A549 (cell line): ENCODE measurements around the gene TYW1B.
"Not testable (repeated sequence)": the region's sequence is repeated elsewhere in the genome, so short reads cannot be mapped to it uniquely, and the experiment has no call there.

Experiments
- CBX8 ChIP-seq: fragments of 200-600 bp; sonication (generic); IDR thresholded peaks from 2 replicates; pipeline ENCODE4 v1.6.1; 2016
- CTCF ChIP-seq: fragments of >200 bp; sonication (Bioruptor Twin); formaldehyde crosslinking; IDR thresholded peaks from 3 replicates; pipeline ENCODE4 v1.5.1; 2016
- REST ChIP-seq: fragments of 200-600 bp; sonication (generic); IDR thresholded peaks from 2 replicates; pipeline ENCODE4 v1.6.1; 2016; ENCODE audit warnings: antibody characterized with exemption, mild to moderate bottlenecking, moderate library complexity

DNA sequence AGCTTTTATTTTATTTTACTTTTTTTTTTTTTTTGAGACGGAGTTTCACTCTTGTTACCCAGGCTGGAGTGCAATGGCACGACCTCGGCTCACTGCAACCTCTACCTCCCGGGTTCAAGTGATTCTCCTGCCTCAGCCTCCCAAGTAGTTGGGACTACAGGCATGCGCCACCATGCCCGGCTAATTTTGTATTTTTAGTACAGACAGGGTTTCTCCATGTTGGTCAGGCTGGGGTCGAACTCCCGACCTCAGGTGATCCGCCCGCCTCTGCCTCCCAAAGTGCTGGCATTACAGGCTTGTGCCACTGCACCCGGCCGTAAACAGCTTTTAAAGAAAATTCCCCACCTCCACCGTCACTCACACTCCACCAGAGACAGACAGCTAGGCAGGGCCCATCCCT lies 19.5 kb downstream of the TYW1B start:
- TF ChIP-seq CBX8, REST, CTCF: not testable (repeated sequence)
